ENCODE results near the gene EMSY. TPM values are rescaled to one million over a fixed set of nuclear protein-coding genes. Genes with fewer than 3 reads are reported as not detected.
"Not testable (repeated sequence)": the region's sequence is repeated elsewhere in the genome, so short reads cannot be mapped to it uniquely, and the experiment has no call there.

Gene EMSY
- total RNA-seq, 1 experiment from 2014 or later, result 19.7 TPM

DNA sequence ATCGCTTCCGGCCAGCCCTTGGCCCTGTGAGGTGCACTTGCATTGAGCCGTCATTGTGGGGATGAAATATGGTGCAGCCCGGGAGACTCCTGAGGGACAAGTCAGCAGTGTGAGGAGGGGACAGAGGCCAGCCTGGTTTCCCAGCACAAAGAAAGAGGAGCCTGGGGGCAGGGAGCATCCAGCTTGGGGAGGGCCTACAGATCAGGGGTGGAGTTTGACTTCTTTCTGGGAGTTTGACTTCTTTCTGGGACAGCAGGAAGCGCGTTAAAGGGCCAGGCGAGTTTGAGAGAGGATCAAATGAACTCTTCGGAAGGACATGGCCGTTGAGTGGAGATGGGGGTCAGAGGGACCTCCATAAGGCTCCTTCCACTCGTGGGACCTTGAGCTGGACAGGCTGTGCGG is 133.8 kb downstream of the EMSY start:
- no peak for DNase-seq (ENCODE audit: unreplicated experiment)
- Mint-ChIP-seq H3K4me3 (ENCODE audit: unreplicated experiment) (no peak overlapping the region), H3K27ac (ENCODE audit: low read depth, unreplicated experiment) (peak overlapping the region; percentile 34), H3K4me1 (ENCODE audit: insufficient read depth, unreplicated experiment) (peaks cover 26% of the 10 kb centered on the region), H3K9me3 (ENCODE audit: unreplicated experiment) (no peaks in the 10 kb centered on the region), H3K27me3 (ENCODE audit: insufficient read depth, unreplicated experiment) (no peaks in the 10 kb centered on the region), H3K36me3 (ENCODE audit: insufficient read depth, unreplicated experiment) (no peaks in the 10 kb centered on the region)
- intact Hi-C loops (cut with micrococcal nuclease), result no loop called here
- TF ChIP-seq, protein P1, sequence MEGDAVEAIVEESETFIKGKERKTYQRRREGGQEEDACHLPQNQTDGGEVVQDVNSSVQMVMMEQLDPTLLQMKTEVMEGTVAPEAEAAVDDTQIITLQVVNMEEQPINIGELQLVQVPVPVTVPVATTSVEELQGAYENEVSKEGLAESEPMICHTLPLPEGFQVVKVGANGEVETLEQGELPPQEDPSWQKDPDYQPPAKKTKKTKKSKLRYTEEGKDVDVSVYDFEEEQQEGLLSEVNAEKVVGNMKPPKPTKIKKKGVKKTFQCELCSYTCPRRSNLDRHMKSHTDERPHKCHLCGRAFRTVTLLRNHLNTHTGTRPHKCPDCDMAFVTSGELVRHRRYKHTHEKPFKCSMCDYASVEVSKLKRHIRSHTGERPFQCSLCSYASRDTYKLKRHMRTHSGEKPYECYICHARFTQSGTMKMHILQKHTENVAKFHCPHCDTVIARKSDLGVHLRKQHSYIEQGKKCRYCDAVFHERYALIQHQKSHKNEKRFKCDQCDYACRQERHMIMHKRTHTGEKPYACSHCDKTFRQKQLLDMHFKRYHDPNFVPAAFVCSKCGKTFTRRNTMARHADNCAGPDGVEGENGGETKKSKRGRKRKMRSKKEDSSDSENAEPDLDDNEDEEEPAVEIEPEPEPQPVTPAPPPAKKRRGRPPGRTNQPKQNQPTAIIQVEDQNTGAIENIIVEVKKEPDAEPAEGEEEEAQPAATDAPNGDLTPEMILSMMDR (IDR thresholded peaks at IDR 0.05; ENCODE audit: unreplicated experiment), result no peak
- ChIA-PET CTCF (no interaction called here), POLR2A (interaction anchor here (0.7 kb wide), 1 partner anchor 442 kb away, joined by 3 read pairs; no protein-coding TSS in a partner anchor)
- no TSS peak for BruUV-seq (replicated peaks)

DNA sequence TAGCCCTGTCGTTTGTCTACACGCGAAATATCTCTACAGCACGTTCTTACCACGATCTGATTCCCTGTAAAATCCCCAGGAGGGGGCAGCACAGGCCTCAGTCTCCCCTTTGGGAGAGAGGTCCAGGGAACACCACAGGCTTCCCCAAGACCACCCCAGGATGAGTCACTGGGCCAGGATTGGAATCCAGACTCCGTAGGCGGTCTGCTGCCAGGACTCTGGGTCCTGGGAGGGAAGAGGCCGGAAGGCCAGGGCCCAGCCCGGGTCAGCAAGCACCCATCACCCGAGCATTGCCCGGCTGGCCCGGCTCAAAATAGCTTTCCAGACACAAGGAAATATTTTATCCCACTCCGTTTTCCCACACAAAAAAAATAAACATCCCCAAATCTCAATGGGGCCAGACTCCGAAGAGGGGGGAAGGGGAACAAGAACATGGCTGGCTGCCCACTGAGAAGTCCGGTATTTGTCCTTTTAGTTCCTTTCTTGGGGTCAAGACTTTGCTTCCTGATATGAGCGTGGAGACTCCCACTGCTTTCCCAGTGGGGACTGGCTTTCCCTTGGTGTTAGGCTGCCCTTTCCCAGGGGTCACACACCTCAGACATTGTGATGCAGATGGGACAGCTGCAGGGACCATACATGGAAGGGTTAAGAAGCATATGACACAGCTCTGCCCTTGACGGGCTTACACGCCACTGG is 134.4 kb downstream of the EMSY start:
- no peaks in the 10 kb centered on the region for H3K36me3 Mint-ChIP-seq (ENCODE audit: insufficient read depth, unreplicated experiment)
- intact Hi-C loops (cut with micrococcal nuclease), result no loop called here
- H3K27ac Mint-ChIP-seq (ENCODE audit: low read depth, unreplicated experiment), result peak overlapping the region; percentile 34
- H3K9me3 Mint-ChIP-seq (ENCODE audit: unreplicated experiment), result no peaks in the 10 kb centered on the region
- H3K4me1 Mint-ChIP-seq (ENCODE audit: insufficient read depth, unreplicated experiment), result peaks cover 21% of the 10 kb centered on the region
- POLR2A ChIA-PET, result interaction anchor here (0.7 kb wide), 1 partner anchor 442 kb away, joined by 3 read pairs; no protein-coding TSS in a partner anchor
- TF ChIP-seq, protein P1 (IDR thresholded peaks at IDR 0.05; ENCODE audit: unreplicated experiment), result no peak
- H3K27me3 Mint-ChIP-seq (ENCODE audit: insufficient read depth, unreplicated experiment), result no peaks in the 10 kb centered on the region
- no TSS peak for BruUV-seq (replicated peaks)
- no peak overlapping the region for H3K4me3 Mint-ChIP-seq (ENCODE audit: unreplicated experiment)
- CTCF ChIA-PET, result no interaction called here
- DNase-seq (ENCODE audit: unreplicated experiment), result no peak

DNA sequence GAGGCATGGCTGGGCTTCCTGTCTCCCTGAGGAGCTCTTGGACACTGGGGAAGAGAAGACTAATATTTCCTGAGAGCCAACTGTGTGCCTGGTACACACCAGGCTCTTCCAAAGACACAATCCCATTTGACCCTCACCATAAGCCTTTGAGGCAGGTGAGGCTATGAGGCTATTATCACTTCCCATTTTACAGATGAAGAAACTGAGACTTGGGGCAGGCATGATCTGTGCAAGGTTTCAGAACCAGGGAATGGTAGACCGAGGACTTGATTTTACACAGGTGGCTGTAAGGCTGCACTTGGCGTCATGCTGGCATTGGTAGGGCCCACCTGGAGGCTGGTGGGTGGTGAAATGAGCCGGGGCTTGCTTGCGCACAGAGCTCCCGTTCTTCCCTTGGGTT is 134.9 kb downstream of the EMSY start:
- POLR2A ChIA-PET, result no interaction called here
- H3K27me3 Mint-ChIP-seq (ENCODE audit: insufficient read depth, unreplicated experiment), result no peaks in the 10 kb centered on the region
- CTCF ChIA-PET, result no interaction called here
- TF ChIP-seq, protein P1 (IDR thresholded peaks at IDR 0.05; ENCODE audit: unreplicated experiment), result no peak
- no peak overlapping the region for H3K27ac Mint-ChIP-seq (ENCODE audit: low read depth, unreplicated experiment)
- intact Hi-C loops (cut with micrococcal nuclease), result no loop called here
- H3K9me3 Mint-ChIP-seq (ENCODE audit: unreplicated experiment), result no peaks in the 10 kb centered on the region
- BruUV-seq (replicated peaks), result no TSS peak
- H3K36me3 Mint-ChIP-seq (ENCODE audit: insufficient read depth, unreplicated experiment), result no peaks in the 10 kb centered on the region
- DNase-seq (ENCODE audit: unreplicated experiment), result no peak
- no peak overlapping the region for H3K4me3 Mint-ChIP-seq (ENCODE audit: unreplicated experiment)
- H3K4me1 Mint-ChIP-seq (ENCODE audit: insufficient read depth, unreplicated experiment), result peaks cover 18% of the 10 kb centered on the region

DNA sequence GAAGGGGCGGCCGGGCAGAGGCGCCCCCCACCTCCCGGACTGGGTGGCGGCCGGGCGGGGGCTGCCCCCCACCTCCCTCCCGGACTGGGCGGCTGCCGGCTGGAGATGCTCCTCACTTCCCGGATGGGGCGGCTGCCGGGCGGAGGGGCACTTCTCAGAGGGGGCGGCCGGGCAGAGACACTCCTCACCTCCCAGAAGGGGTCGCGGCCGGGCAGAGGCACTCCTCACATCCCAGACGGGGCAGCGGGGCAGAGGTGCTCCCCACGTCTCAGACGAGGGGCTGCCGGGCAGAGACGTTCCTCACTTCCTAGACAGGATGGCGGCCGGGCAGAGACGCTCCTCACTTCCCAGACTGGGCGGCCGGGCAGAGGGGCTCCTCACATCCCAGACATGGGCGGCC is 137.7 kb downstream of the EMSY start:
- H3K27me3 Mint-ChIP-seq (ENCODE audit: insufficient read depth, unreplicated experiment); BruUV-seq (replicated peaks); H3K4me3 Mint-ChIP-seq (ENCODE audit: unreplicated experiment); intact Hi-C loops (cut with micrococcal nuclease); POLR2A ChIA-PET; CTCF ChIA-PET; H3K27ac Mint-ChIP-seq (ENCODE audit: low read depth, unreplicated experiment); DNase-seq (ENCODE audit: unreplicated experiment); H3K36me3 Mint-ChIP-seq (ENCODE audit: insufficient read depth, unreplicated experiment); H3K9me3 Mint-ChIP-seq (ENCODE audit: unreplicated experiment); H3K4me1 Mint-ChIP-seq (ENCODE audit: insufficient read depth, unreplicated experiment): not testable (repeated sequence)

Data from MCF 10A (cell line).